ENCODE data around the gene ARHGAP18.

Gene ARHGAP18

DNA sequence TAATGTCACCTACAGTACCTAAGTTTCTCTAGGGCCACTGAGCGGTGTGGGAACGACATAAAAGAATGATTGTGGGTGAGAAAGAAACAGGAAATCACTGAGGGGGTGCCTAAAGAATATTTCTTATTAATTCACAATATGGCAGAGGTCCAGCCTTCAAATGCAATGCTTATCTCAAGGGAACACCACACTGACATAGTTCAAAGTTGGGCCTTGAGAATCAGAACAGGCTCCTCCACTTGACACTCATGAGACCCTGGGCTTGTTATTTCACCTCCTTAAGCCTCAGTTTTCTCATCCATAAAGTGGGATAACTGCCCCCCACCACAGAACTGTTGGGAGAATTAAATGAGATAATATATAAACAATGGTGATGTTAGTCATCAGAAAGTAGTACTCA, 40.4 kb upstream of the ARHGAP18 start (continued):
- TF ChIP-seq, protein P1, sequence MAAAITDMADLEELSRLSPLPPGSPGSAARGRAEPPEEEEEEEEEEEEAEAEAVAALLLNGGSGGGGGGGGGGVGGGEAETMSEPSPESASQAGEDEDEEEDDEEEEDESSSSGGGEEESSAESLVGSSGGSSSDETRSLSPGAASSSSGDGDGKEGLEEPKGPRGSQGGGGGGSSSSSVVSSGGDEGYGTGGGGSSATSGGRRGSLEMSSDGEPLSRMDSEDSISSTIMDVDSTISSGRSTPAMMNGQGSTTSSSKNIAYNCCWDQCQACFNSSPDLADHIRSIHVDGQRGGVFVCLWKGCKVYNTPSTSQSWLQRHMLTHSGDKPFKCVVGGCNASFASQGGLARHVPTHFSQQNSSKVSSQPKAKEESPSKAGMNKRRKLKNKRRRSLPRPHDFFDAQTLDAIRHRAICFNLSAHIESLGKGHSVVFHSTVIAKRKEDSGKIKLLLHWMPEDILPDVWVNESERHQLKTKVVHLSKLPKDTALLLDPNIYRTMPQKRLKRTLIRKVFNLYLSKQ (tag by site-specific recombination; IDR thresholded peaks at IDR 0.05; ENCODE audit: borderline replicate concordance), result no peak
- TF ChIP-seq ZNF16 (tag by site-specific recombination; IDR thresholded peaks at IDR 0.05; ENCODE audit: low read depth) (no peak), ZNF610 (tag by site-specific recombination; IDR thresholded peaks at IDR 0.05; ENCODE audit: borderline replicate concordance) (no peak), ZNF24 (tag by site-specific recombination; IDR thresholded peaks at IDR 0.05) (no peak), ZNF510 (tag by site-specific recombination; IDR thresholded peaks at IDR 0.05; ENCODE audit: insufficient replicate concordance) (no peak), ZNF768 (tag by site-specific recombination; IDR thresholded peaks at IDR 0.05) (no peak)
- TF ChIP-seq, protein P2, sequence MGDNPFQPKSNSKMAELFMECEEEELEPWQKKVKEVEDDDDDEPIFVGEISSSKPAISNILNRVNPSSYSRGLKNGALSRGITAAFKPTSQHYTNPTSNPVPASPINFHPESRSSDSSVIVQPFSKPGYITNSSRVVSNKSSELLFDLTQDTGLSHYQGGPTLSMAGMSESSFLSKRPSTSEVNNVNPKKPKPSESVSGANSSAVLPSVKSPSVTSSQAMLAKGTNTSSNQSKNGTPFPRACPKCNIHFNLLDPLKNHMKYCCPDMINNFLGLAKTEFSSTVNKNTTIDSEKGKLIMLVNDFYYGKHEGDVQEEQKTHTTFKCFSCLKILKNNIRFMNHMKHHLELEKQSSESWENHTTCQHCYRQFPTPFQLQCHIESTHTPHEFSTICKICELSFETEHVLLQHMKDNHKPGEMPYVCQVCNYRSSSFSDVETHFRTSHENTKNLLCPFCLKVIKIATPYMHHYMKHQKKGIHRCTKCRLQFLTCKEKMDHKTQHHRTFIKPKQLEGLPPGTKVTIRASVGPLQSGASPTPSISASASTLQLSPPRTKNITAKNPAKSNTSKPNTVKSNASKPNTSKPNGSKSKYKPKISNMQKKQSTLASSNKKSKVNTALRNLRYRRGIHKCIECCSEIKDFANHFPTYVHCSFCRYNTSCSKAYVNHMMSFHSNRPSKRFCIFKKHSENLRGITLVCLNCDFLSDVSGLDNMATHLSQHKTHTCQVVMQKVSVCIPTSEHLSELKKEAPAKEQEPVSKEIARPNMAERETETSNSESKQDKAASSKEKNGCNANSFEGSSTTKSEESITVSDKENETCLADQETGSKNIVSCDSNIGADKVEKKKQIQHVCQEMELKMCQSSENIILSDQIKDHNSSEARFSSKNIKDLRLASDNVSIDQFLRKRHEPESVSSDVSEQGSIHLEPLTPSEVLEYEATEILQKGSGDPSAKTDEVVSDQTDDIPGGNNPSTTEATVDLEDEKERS (tag by site-specific recombination; IDR thresholded peaks at IDR 0.05), result no peak

DNA sequence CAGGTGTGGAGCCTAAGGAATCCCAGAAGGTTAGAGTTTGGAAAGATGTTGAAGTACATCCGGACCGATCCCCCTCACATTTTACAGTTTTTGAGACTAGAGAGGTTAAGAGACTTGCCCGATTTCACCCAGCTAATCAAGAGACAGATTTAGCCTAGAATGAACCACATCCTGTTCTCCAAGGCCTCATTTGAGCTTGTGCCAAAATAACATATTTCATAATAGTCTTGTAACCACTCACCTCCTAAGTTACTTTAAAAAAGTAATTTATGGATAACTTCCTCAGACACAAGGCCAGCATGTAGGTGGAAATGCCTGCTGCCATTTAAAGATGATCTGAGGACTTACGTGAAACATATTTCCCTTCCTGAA, 39.8 kb upstream of the ARHGAP18 start:
- Histone ChIP-seq H3K27ac (ENCODE audit: extremely low read depth, low read depth, low read length) (no peak overlapping the region), H3K4me1 (ENCODE audit: control insufficient read depth, insufficient read depth, low read length) (peaks cover 7% of the 10 kb centered on the region), H3K36me3 (ENCODE audit: control insufficient read depth in 2 of 2, insufficient read depth in 1 of 2, low read length in 2 of 2) (no peaks in the 10 kb centered on the region), H3K4me3 (ENCODE audit: low read depth, low read length) (no peak overlapping the region), H3K9me3 (ENCODE audit: control insufficient read depth, insufficient read depth, low read depth, low read length) (no peaks in the 10 kb centered on the region)
- ChIA-PET CTCF (interaction anchor here (0.6 to 3.6 kb wide), 7 partner anchors 14 to 273 kb away, joined by 3 to 24 read pairs (median 4); no protein-coding TSS in a partner anchor), POLR2A (interaction anchor here (0.6 kb wide), 1 partner anchor 142 kb away, joined by 3 read pairs; no protein-coding TSS in a partner anchor)
- TF ChIP-seq ZNF843 (tag by site-specific recombination; IDR thresholded peaks at IDR 0.05) (no peak), IKZF3 (tag by site-specific recombination; IDR thresholded peaks at IDR 0.05) (no peak)
- TF ChIP-seq, protein P3, sequence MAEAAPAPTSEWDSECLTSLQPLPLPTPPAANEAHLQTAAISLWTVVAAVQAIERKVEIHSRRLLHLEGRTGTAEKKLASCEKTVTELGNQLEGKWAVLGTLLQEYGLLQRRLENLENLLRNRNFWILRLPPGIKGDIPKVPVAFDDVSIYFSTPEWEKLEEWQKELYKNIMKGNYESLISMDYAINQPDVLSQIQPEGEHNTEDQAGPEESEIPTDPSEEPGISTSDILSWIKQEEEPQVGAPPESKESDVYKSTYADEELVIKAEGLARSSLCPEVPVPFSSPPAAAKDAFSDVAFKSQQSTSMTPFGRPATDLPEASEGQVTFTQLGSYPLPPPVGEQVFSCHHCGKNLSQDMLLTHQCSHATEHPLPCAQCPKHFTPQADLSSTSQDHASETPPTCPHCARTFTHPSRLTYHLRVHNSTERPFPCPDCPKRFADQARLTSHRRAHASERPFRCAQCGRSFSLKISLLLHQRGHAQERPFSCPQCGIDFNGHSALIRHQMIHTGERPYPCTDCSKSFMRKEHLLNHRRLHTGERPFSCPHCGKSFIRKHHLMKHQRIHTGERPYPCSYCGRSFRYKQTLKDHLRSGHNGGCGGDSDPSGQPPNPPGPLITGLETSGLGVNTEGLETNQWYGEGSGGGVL (tag by site-specific recombination; IDR thresholded peaks at IDR 0.05), result no peak

DNA sequence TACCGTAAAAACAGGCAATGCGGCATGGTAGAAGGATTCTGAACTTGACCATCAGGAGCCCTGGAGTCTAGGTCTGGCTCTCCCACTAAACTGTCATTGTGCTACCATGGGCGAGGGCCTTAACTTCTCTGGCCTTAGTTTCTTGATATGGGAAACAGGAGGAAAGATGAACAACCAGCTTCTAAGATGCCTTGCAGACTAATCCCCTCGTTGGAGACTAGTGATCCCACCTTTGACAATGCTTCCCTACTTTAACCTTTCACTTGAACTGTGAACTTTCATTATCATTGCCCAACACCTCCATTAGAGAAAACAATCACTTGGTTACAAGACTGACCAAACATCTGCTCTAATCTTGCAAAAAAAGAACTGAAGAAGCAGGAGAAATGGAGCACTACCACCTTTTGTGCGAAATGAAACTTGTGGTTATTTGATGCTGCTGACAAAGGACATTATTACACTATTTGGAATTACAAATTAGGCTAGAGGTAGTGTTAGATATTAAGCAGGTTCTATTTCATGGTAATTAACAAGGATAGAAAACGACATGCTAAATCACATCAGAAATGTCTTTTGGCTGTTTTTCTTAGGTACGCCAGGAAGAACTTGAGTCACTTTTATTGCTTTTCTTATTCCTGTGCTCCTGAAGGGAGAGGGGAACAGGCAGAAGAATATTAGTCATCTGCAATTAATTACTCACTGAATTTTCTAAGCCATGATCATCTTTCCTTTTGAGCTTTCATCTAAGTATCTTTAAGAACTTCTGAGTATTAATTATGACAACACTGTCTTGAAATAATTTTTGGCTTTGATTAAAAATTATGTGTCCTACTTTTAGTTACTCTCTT, 39.1 kb upstream of the ARHGAP18 start:
- CTCF ChIA-PET, result interaction anchor here (0.7 to 3.6 kb wide), 9 partner anchors 15 to 250 kb away, joined by 3 to 24 read pairs (median 4); no protein-coding TSS in a partner anchor

More for the DNA sequence above, 39.1 kb upstream of the ARHGAP18 start:
- H3K4me3 ChIP-seq (ENCODE audit: low read depth, low read length), result no peak overlapping the region
- H3K9me3 ChIP-seq (ENCODE audit: control insufficient read depth, insufficient read depth, low read depth, low read length), result no peaks in the 10 kb centered on the region
- no peak overlapping the region for H3K27ac ChIP-seq (ENCODE audit: extremely low read depth, low read depth, low read length)
- POLR2A ChIA-PET, result no interaction called here
- no peaks in the 10 kb centered on the region for H3K36me3 ChIP-seq (ENCODE audit: control insufficient read depth in 2 of 2, insufficient read depth in 1 of 2, low read length in 2 of 2)
- peaks cover 12% of the 10 kb centered on the region for H3K4me1 ChIP-seq (ENCODE audit: control insufficient read depth, insufficient read depth, low read length)
- TF ChIP-seq ZNF335 (tag by site-specific recombination; conservative IDR thresholded peaks at IDR 0.05), result no peak
- TF ChIP-seq SP7 (tag by site-specific recombination; IDR thresholded peaks at IDR 0.05), result peak; percentile 13; the same call in 1 of the 2 replicates
- no peak for TF ChIP-seq ZNF785 (tag by site-specific recombination; IDR thresholded peaks at IDR 0.05)
- TF ChIP-seq, protein P4, sequence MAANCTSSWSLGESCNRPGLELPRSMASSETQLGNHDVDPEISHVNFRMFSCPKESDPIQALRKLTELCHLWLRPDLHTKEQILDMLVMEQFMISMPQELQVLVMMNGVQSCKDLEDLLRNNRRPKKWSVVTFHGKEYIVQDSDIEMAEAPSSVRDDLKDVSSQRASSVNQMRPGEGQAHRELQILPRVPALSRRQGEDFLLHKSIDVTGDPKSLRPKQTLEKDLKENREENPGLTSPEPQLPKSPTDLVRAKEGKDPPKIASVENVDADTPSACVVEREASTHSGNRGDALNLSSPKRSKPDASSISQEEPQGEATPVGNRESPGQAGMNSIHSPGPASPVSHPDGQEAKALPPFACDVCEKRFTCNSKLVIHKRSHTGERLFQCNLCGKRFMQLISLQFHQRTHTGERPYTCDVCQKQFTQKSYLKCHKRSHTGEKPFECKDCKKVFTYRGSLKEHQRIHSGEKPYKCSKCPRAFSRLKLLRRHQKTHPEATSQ (tag by site-specific recombination; IDR thresholded peaks at IDR 0.05), result no peak
- no peak for TF ChIP-seq ZFHX2 (tag by site-specific recombination; conservative IDR thresholded peaks at IDR 0.05)
- TF ChIP-seq, protein P5, sequence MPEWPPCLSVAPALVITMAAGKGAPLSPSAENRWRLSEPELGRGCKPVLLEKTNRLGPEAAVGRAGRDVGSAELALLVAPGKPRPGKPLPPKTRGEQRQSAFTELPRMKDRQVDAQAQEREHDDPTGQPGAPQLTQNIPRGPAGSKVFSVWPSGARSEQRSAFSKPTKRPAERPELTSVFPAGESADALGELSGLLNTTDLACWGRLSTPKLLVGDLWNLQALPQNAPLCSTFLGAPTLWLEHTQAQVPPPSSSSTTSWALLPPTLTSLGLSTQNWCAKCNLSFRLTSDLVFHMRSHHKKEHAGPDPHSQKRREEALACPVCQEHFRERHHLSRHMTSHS (tag by site-specific recombination; IDR thresholded peaks at IDR 0.05), result no peak
